C4-2B (cell line): ENCODE data around the gene EGFL8.

Experiments
- H3K27ac ChIP-seq: fragments of 450-650 bp; 2 replicates; pipeline ENCODE4 v1.5.1; 2017
- ZFX ChIP-seq: fragments of 450-650 bp; IDR thresholded peaks from 2 replicates; pipeline ENCODE4 v1.6.1; 2017

The EGFL8 gene

GRCh38 chr6:32216998-32217397 is 52.6 kb downstream of the EGFL8 start:
- no peak for TF ChIP-seq ZFX
- no peak overlapping the region for H3K27ac ChIP-seq
